ENCODE data around the gene CYB5A.
"Not testable (repeated sequence)": the region's sequence is repeated elsewhere in the genome, so short reads cannot be mapped to it uniquely, and the experiment has no call there.

CYB5A gene

DNA sequence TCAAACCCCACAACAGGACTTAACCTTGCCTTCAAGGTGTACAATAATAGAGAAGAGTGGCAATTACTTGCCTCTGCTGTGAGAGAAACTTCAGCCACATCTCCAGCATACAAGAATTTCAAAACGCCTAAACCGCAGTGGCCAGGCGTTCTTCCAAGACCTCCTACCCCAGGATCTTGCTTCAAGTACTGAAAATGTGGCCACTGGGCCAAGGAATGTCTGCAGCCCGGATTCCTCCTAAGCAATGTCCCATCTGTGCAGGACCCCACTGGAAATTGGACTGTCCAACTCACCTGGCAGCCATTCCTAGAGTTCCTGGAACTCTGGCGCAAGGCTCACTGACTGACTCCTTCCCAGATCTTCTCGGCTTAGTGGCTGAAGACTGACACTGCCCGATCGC lies 2.8 kb upstream of the CYB5A start:
- DNase-seq (ENCODE audit: low spot score) = no peak

DNA sequence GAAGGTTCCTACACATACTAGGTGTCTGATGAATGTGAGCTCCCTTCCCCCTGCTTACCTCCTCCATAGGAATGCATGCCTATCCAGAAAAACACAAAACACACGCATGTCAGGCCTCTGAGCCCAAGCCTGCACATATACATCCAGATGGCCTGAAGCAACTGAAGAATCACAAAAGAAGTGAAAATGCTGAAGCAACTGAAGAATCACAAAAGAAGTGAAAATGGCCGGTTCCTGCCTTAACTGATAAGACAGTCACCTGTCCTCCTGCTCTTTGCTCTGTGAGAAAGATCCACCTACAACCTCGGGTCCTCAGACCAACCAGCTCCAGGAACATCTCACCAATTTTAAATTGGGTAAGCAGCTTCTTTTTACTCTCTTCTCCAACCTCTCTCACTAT lies 1.2 kb upstream of the CYB5A start:
- DNase-seq (ENCODE audit: low spot score) = not testable (repeated sequence)

DNA sequence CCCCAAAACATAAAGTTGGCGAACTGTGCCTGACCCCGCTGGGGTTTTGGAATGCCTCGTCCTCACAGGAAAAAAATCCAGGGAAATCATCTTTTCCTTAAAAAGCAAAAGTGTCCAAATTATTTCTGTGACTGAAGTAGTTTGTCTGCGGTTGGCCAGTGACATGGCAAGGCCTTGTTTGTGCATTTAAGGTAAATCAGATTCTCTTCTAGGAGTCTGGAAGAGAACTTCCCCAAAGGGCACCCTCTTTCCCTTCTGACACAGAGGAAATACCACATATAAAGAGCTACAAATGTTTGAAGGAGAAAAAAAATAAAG lies 737 bp upstream of the CYB5A start:
- no peak for DNase-seq (ENCODE audit: low spot score)

DNA sequence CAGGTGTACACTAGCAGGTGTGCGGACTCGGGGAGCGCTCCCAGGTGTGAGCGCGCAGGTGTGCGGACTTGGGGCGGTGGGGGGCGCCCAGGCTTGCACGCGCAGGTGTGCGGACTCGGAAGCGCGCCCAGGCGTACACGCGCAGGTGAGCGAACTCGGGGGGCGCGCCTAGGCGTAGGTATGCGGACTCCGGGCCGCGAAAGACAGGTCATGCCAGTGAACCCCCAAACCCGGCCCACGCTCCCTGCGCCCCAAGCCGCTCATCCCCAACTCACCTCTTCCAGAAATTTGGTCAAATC lies 342 bp downstream of the CYB5A start:
- DNase-seq (ENCODE audit: low spot score) = peak; percentile 33

DNA sequence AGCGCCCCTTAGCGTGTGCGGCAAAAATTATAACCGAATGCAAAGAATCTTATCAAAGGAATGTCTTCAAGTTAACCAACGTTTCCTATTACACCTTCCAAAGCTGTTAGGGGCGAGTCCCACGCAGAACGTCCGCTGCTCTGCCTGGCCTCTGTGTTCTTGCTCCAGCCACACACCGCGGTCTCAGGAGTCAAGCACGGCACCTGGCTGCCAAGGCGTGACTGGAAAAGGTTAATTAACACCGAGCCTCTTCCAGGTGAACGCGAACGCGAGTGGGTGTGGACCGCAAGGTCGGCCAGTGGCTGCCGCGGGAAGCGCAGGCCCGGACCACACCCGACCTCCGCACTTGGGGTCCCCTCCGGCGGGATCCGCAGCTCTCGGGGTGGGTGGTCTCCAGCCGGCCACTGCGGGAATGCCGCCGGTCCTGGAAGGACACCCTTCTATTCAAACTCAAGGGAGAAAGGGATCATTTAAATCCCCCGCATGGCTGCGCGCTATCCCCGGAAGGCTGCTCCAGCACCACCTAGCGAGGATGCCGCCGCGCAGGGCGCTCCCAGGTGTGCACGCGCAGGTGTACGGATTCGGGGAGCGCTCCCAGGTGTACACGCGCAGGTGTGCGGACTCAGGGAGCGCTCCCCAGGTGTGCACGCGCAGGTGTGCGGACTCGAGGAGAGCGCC lies 830 bp downstream of the CYB5A start:
- DNase-seq (ENCODE audit: low spot score) = peak; percentile 67

DNA sequence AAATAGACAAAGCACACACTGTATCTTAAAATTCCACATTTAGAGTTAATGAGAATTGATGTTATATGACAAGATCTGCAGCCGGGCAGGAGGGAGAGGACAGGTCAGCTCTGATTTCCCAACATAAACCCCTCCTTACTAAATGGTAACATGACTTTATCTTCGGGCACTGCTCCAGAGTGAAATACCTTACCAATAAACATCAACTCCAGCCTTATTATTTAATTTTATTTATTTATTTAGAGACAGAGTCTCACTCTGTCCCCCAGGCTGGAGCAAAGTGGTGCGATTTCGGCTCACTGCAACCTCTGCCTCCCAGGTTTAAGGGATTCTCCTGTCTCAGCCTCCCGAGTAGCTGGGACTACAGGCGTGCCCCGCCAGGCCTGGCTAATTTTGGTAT lies 1.7 kb downstream of the CYB5A start:
- no peak for DNase-seq (ENCODE audit: low spot score)

DNA sequence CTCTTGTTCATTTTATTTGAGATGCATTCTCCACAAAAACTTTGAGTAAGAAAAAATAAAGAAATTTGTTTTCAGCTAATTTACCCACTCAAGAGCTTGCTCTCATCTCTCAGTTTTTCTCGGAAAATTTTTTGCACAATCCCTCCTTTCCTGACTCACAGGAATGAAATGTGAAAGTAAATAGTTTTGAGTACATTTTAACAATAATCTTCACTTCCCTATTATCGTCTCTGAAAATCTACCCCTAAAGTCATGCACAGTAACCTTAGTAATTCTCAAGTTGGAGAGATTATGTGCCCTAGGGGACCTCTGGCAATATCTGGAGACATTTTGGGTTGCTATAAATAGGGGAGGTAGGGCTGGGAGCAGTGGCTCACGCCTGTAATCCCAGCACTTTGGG lies 2.6 kb downstream of the CYB5A start:
- DNase-seq (ENCODE audit: low spot score) = no peak

DNA sequence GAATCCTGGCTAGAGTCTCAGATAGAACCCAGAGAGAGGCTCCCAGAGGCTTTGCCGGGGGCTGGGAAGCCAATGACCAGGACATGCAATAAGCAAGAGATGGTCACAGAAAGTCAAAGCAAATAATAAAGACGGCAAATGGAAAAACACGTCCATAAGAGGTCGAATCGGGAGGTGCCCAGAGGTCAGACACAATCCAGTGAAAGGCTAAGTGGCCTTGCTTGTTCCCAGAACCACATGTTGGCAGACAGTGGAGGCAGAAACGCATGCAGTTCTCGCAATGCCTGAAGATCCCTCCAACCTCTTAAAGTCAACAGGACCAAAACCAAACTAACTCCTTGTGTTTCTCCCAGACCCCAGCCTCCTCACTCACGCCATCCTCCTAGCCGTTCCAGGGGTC lies 3.0 kb downstream of the CYB5A start:
- DNase-seq (ENCODE audit: low spot score) = no peak

DNA sequence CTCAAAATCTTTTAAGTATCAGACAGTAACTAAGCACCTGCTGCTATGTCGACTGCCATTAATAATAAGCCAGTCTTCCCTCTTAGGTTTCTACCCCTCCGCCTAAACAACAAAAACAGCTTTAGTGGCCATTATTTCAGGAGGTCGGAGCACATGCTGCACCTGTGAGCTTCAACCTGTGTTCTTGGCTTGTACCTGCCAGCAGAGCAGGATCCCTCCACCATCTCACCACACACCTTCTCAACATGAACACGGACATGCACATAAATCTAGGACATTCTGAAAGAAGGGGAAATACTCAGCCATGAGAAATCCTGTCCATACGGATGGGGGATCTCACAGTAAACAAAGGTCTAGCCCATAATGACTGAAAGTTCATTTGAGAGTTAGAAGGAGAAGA lies 3.7 kb downstream of the CYB5A start:
- no peak for DNase-seq (ENCODE audit: low spot score)

DNA sequence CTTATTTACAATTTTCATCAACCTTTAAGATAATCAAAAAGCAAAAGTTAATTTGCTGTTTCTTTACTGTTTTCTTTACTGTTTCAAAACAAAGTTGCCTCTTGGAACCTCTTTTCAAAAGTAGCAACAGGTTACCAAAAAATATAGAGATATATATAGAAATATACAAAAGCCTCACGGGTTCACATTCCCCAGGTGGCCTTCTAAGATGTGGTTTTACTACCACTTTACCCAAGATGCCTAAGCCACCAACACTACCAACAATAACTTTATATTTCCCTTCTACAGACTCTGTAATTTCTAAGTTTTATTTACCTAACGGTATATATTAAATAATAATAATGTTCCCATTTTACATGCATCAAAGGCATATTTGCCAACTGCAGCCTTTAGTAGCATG lies 4.9 kb downstream of the CYB5A start:
- no peak for DNase-seq (ENCODE audit: low spot score)

DNA sequence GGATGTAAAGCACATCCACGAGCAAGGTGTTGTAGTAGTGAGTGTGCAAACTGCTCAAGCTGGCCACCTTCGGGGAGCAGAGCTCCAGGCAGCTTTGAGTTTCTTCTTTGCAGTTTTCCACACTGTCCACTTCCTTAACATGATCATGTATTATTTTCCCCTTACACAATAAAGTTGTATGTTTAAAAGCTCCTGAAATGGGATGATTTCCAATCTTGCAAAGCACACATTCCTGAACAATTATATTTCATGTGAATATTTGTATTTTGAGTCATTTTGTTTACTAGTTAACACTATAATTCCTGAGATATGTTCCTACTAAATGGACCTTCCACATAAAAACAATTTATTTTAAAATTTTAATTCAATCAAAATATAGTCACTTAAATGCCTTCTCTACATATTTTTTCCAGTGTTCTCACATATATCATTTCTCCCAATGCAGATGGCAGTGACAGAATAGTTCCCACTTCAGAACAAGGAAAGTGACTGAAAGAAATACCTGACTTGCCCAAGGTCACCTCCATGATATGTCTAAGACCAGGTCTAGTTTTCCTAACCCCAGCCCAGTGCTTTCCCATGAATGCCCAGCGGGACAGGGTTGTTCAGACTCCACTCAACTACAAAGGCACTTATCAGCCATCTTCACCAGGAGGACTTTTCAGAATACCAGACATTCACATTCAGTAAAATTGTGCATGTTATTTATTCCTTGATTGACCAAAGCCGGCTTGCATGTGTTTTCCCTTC lies 5.5 kb downstream of the CYB5A start:
- DNase-seq (ENCODE audit: low spot score) = no peak

DNA sequence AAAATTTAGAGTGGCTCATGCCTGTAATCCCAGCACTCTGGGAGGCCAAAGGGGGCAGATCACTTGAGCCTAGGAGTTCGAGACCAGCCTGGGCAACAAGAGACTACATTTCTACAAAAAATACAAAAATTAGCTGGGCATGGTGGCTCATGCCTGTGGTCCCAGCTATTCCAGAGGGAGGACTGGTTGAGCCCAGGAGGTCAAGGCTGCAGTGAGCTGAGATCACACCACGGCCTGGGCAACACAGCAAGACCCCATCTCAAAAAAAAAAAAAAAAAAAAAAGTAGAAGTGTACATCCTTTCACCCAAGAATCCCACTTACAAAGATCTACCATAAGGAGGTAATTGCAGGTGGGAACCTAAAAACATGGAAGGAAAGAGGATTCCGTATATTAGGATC lies 6.2 kb downstream of the CYB5A start:
- DNase-seq (ENCODE audit: low spot score) = not testable (repeated sequence)

DNA sequence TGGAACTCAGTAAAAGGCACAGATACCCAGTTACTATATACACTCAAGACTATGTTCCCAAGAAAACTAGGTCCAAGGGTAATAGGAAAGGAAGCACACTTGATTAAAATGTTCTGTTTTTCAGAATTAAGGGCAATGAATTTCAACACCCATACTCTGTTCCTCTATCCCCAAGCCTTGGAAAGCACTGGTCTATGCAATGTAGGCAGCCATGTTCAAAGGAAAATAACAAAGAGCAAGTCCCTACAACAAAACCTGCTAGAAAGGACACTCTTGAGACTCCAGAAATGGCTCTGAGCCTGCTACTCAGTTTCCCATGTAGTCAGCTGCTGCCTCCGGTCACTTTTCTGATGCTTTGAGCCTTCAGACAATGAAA lies 6.8 kb downstream of the CYB5A start:
- DNase-seq (ENCODE audit: low spot score) = no peak

DNA sequence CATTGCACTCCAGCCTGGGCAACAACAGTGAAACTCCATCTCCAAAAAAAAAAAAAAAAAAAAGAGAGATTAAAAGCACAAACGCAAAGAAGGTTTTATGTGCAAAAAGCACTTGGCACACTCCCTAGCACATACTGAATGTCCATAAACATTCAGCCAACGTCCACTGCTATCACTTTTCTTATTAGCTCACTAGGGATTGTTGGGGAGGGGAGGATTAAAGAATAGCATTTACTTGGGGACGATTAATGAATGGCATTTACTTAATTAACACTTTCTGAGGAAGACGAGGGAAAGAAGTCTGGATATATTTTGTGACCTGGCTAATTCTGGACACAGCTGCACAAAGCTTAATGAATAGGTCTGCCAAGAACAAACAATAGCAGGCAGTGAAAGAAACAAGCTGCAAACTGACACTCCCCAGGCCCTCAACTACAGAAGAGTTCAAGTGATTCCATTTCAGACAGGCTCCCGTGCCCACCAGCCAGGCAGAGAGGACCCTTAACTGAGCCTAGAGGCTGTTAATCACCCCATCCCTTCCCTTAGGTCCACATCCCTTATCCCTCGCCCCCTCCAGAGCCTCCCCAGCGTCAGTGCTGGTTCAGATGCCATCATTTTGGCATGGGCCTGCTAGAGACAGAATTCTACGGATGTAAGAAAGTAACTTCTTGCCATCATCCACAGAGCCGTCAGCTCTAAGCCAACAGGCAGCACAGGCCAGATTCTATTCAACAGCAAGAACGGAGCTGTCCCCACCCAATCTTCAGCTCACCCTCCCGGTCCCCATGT lies 7.4 kb downstream of the CYB5A start:
- no peak for DNase-seq (ENCODE audit: low spot score)

DNA sequence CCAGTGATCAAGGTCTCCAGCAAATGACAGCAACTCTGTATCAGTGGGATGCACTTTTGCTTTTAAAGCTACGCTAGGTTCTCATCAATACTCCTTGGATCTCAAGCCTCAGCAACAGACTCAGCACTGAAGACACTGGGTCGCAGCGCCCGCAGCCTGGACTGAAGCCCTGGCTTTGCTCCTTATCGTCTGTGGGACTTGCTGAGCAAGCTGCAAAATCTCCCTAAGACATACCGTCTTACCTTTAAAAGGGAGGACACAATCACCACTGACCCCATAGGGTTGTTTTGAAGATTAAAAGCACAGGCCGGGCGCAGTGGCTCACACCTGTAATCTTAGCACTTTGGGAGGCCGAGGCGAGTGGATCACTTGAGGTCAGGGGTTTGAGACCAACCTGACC lies 8.1 kb downstream of the CYB5A start:
- no peak for DNase-seq (ENCODE audit: low spot score)

DNA sequence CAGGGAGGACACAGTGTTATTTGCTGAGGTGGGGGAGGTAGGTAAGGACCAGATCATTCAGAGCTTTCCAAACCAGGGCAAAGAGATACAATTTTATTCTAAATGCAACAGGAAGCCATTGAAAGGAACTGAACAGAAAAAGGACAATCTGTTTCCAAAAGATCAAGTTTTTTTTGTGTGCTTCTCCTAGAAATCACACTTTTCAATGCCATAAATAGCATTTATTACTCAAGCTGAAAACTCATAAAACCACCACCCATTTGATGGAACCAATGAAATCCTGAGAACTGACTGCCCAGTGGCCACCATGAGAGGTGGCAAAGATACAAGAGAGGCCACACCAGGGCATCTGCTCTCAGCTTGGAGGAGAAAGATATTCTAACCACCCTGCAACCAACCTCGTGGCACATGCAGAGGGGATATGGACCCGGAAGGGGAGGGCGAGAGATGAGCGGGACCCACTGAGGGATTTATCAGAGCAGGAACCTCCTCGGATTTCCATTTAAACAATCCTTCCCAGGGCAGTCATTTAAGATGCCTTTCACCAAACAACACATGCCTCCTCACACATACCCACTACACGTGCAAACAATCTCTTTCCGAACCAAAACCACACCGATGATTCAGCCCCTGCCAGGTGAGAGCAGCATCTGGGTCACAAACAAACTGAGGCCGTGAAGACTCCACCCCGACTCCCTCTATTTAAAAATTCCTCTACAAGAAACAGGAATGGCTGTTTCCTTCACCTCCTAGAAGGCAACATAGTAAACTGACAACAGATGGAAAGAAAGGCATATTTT lies 8.8 kb downstream of the CYB5A start:
- DNase-seq (ENCODE audit: low spot score) = no peak

DNA sequence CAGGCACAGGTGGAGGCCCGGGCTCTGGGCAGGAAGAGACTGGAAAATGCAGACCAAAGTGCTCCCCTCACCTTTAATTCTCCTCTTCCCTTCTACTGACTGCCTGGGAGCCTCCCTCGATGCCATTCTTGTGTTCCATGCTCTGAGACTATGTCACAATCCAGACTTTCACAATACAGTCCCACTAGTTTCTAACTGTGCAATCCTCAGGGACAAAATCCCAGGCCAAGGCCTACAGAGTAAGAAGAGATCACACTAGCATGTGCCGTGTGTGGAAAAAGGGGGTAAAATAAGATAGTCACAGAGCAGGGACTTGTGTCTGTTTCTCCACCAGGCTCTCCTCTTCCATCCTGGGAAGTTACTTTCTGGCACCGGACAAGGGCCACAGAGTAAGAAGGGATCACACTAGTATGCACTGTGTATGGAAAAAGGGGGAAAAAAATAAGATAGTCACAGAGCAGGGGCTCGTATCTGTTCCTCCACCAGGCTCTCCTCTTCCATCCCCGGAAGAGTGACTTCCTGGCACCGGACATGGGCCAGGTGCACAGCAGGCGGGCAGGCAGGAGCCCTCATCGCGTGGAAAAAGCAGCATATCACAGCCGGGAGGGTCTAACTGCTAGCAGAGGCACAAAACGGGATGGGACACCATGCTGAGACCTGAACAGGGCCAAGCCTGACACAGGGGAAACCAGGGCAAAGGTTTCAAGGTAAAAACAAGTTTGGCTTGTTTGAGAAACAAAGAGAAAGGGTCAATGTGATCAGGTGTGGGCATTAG lies 9.6 kb downstream of the CYB5A start:
- peak; percentile 45 for DNase-seq (ENCODE audit: low spot score)

DNA sequence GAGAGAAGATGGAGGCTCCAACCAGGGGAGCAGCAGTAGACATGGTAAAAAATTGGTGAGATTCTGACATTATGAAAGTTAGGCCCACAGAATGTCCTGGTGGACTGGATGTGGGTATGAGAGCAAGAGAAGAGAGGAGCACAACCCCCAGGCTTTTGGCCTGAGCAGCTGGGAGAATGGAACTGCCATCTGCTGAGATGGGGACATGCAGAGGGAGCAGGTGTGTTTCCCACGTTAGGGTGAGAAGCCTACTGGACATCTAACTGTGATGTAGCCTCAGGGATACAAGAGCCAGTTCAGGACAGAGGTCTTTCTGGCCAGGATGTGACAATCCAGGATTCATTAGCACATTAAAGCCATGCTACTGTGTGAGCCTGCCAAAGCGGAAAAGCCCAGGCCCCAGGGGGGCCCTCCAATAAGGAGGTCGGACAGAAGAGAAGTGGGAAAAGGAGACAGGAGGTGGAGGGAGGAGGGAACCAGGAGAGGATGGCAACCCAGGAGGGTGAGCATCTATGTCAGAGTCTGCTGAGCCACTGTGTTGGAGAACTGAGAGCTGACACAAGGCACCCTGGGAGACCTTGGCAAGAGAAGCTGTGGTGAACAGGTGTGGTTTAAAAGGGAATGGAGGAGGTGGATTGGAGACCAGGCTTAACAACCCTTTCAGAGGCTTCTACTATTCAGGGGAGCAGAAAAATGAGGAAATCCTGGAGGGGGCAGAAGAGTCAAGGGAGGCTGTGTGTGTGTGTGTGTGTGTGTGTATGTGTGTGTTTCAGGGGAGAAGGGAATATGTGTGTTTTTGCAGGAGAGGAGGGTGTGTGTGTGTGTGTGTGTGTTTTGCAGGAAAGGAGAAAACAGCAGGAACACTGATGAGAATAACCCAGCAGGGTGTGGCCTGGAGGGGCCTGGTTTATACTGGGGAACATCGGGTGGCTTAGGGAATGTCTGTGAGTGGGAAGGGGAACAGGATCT lies 10.5 kb downstream of the CYB5A start:
- peak; percentile 62 for DNase-seq (ENCODE audit: low spot score)

DNA sequence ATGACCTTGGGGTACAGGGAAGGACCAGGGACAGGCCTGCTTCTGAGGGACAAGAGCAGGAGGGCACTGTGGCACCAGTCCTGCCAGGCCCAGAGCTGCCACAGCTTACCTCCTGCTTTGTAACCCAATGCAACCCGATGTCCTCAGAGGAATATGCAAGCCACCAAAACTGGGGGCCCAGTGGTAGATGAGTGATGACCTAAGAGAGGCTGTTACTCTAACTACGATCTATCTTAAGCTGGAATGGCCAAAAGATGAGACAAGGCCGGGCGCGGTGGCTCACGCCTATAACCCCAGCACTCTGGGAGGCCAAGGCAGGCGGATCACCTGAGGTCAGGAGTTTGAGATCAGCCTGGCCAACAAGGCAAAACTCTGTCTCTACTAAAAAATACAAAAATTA lies 12.8 kb downstream of the CYB5A start:
- DNase-seq (ENCODE audit: low spot score) = no peak

DNA sequence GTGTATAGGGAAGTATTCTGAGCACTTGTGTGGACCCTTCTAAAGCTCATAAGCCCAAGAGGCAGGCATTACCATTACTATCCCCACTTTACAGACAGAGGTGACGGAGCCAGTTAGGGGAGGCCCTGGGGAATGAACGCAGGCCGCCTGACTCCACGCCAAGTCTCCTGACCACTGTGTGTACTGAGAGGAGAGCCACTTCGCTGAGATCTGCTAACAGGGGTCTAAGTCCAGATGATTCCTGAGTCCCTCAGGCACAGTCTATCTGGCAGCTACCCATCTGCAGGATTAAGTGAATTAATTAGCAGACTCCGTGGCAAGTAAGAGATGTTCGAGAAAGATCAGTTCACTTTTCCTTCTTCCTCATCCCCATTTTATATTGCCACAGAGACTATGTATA lies 13.7 kb downstream of the CYB5A start:
- no peak for DNase-seq (ENCODE audit: low spot score)

DNA sequence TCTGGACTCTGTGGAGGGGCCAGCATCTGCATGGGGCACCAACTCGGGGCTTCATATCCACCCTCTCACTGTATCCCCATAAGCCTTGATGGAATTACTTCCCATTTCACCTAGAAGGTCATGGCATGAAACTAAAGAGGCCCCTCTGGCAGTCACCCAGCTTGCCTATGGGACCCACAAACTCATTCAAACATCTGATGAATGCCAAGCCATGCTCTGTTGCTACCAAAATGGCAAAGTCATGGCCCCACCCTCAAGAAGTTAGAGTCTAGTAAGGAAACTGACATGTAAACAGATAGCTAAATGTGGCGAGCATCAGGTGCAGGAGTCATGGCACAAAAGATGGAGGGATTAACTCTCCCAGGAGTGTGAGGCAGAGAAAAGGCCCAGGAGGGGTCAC lies 14.5 kb downstream of the CYB5A start:
- DNase-seq (ENCODE audit: low spot score) = no peak
